HepG2 (cell line): ENCODE measurements around the gene DPP7. TPM values are rescaled to one million over a fixed set of nuclear protein-coding genes. Genes with fewer than 3 reads are reported as not detected.

ENCODE experiments used
- GATAD2A ChIP-seq: IDR thresholded peaks from 2 replicates; pipeline ENCODE4 v1.6.1; 2016
- MBNL3 ChIP-seq: fragments of 250-450 bp; sonication (Bioruptor Pico); conservative IDR thresholded peaks from 2 replicates; pipeline ENCODE4 v1.8.0; 2022; ENCODE audit warnings: mild to moderate bottlenecking, inconsistent platforms
- NRL ChIP-seq: sonication (generic); formaldehyde crosslinking; IDR thresholded peaks from 2 replicates; pipeline ENCODE4 v1.5.0; 2020; ENCODE audit warnings: missing genetic modification reagents, mild to moderate bottlenecking, moderate library complexity, borderline replicate concordance
- PPARG ChIP-seq: conservative IDR thresholded peaks from 2 replicates; pipeline ENCODE4 v1.6.1; 2016; ENCODE audit warnings: missing biosample characterization, missing genetic modification reagents
- SAFB2 ChIP-seq: sonication (generic); formaldehyde crosslinking; IDR thresholded peaks from 2 replicates; pipeline ENCODE4 v1.5.1; 2020; ENCODE audit warnings: missing genetic modification reagents, low read depth, mild to moderate bottlenecking, borderline replicate concordance
- SAP130 ChIP-seq: IDR thresholded peaks from 2 replicates; pipeline ENCODE4 v1.6.1; 2016; ENCODE audit warnings: low read depth
- SCMH1 ChIP-seq: sonication (generic); formaldehyde crosslinking; IDR thresholded peaks from 2 replicates; pipeline ENCODE4 v1.9.0; 2021; ENCODE audit warnings: missing genetic modification reagents, mild to moderate bottlenecking, borderline replicate concordance
- TCF7 ChIP-seq: sonication (generic); IDR thresholded peaks from 2 replicates; pipeline ENCODE4 v1.6.1; 2016; ENCODE audit warnings: antibody characterized with exemption, low read depth
- ZBTB43 ChIP-seq: sonication (generic); formaldehyde crosslinking; conservative IDR thresholded peaks from 2 replicates; pipeline ENCODE4 v1.4.0; 2020; ENCODE audit warnings: missing genetic modification reagents
- ZNF17 ChIP-seq: sonication (generic); formaldehyde crosslinking; IDR thresholded peaks from 2 replicates; pipeline ENCODE4 v1.5.0; 2020; ENCODE audit warnings: mild to moderate bottlenecking, missing genetic modification reagents
- ZNF574 ChIP-seq: sonication (generic); formaldehyde crosslinking; IDR thresholded peaks from 2 replicates; pipeline ENCODE4 v1.4.0; 2020; ENCODE audit warnings: missing genetic modification reagents
- ZNF576 ChIP-seq: sonication (generic); formaldehyde crosslinking; IDR thresholded peaks from 2 replicates; pipeline ENCODE4 v1.4.0; 2020; ENCODE audit warnings: mild to moderate bottlenecking, missing genetic modification reagents
- ZSCAN21 ChIP-seq: sonication (generic); formaldehyde crosslinking; IDR thresholded peaks from 2 replicates; pipeline ENCODE4 v1.8.0; 2022; ENCODE audit warnings: mild to moderate bottlenecking, missing genetic modification reagents, moderate library complexity, borderline replicate concordance
- polyA plus RNA-seq, 8 experiments: library from polyadenylated mRNA; depleted of rRNA in 3 of 8; stranded (reverse) in 7 of 8; unstranded in 1 of 8; fragments of >200 nt; fragmentation: Illumina TruSeq in 4 of 8; extraction: Trizol in 4 of 8; gene quantifications; 2 replicates each; pipeline versions ENCODE4 v1.2.1 to v1.2.3, GENCODE V29; 2011 to 2016; ENCODE audit warnings: low read depth in 4 of 8, missing spikeins in 1 of 8, mixed read lengths in 1 of 8; ENCODE audit not compliant: insufficient read depth in 1 of 8
- total RNA-seq, 5 experiments: library from RNA; depleted of rRNA; stranded (reverse); fragments of >200 nt; fragmentation: Illumina TruSeq; extraction: Trizol; gene quantifications; 2 replicates each; pipeline ENCODE4 v1.2.3, GENCODE V29; 2016; ENCODE audit warnings: low read depth in 1 of 5
- TF ChIP-seq, protein P1 (sequence below): sonication (generic); formaldehyde crosslinking; IDR thresholded peaks from 2 replicates; pipeline ENCODE4 v1.5.1; 2020; ENCODE audit warnings: missing genetic modification reagents, mild to moderate bottlenecking, borderline replicate concordance
- TF ChIP-seq, protein P2 (sequence below): sonication (generic); formaldehyde crosslinking; conservative IDR thresholded peaks from 2 replicates; pipeline ENCODE4 v1.5.0; 2020; ENCODE audit warnings: missing genetic modification reagents
- TF ChIP-seq, protein P3 (sequence below): sonication (generic); formaldehyde crosslinking; IDR thresholded peaks from 2 replicates; pipeline ENCODE4 v1.8.1; 2023; ENCODE audit warnings: mild to moderate bottlenecking, moderate library complexity, missing genetic modification reagents
- TF ChIP-seq, protein P4 (sequence below): sonication (generic); formaldehyde crosslinking; IDR thresholded peaks from 2 replicates; pipeline ENCODE4 v1.5.0; 2020; ENCODE audit warnings: missing genetic modification reagents

Gene DPP7
- total and polyA plus RNA-seq, 2 of the 13 experiments (the other 11 are each of a cell fraction or from before 2014, with no cell fraction given) = 1.2 to 4.5 TPM

DNA sequence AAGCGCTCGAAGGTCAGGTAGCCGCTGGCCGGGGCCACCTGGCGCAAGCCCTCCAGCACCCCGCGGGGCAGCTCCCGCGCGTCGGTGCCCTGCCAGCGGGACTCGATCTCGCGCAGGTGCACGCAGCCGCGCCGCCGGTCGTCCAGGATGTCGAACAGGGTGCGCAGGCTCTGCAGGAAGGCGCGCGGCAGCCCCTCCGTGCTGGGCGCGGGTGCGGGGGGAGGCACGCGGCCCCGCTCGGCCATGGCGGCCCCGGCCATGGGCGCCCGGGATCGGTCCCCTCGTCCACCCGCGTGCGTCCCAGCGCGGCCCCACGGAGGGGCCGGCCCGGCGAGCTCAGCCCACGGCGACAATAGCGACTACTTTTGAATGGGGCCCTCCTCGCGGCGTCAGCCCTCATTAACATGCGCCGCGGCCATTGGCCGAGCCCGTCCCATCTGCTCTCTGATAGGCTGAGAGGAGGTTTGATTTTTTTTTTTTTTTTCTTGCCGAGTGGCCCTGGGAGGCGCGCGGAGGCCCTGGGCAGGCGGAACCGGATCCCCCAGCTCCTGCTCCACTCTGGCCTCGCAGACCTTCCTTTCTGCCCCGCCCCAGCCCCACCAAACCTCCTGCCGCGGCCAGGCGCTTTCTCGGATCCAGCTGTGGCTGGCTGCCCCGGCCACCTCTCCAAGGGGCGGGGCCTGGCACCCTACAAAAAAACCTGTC is 44.2 kb downstream of the DPP7 start, which contains the start of gene SAPCD2 (continued):
- no peak for TF ChIP-seq MBNL3 (CRISPR knock-in tag)
- TF ChIP-seq, protein P1, sequence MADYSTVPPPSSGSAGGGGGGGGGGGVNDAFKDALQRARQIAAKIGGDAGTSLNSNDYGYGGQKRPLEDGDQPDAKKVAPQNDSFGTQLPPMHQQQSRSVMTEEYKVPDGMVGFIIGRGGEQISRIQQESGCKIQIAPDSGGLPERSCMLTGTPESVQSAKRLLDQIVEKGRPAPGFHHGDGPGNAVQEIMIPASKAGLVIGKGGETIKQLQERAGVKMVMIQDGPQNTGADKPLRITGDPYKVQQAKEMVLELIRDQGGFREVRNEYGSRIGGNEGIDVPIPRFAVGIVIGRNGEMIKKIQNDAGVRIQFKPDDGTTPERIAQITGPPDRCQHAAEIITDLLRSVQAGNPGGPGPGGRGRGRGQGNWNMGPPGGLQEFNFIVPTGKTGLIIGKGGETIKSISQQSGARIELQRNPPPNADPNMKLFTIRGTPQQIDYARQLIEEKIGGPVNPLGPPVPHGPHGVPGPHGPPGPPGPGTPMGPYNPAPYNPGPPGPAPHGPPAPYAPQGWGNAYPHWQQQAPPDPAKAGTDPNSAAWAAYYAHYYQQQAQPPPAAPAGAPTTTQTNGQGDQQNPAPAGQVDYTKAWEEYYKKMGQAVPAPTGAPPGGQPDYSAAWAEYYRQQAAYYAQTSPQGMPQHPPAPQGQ = no peak
- TF ChIP-seq, protein P2, sequence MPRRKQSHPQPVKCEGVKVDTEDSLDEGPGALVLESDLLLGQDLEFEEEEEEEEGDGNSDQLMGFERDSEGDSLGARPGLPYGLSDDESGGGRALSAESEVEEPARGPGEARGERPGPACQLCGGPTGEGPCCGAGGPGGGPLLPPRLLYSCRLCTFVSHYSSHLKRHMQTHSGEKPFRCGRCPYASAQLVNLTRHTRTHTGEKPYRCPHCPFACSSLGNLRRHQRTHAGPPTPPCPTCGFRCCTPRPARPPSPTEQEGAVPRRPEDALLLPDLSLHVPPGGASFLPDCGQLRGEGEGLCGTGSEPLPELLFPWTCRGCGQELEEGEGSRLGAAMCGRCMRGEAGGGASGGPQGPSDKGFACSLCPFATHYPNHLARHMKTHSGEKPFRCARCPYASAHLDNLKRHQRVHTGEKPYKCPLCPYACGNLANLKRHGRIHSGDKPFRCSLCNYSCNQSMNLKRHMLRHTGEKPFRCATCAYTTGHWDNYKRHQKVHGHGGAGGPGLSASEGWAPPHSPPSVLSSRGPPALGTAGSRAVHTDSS (CRISPR knock-in tag) = no peak
- peak; percentile 42; the same call in 1 of the 2 replicates for TF ChIP-seq ZBTB43 (CRISPR knock-in tag)
- TF ChIP-seq GATAD2A = no peak
- TF ChIP-seq, protein P3, sequence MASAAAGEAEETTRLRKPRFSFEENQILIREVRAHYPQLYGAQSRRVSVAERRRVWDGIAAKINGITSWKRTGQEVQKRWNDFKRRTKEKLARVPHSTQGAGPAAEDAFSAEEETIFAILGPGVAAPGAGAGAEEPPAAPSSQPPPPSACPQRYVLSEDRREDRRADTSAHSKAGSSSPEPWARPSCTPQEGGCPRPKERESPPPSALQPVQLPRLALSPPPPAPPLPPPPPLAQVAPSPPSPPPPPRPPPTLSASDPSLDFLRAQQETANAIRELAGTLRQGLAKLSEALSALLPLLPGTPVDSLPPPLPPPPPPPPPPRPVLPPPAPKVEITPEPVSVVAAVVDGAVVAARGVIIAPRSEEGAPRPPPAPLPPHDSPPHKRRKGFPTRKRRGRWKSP (CRISPR knock-in tag) = peak; percentile 62
- no peak for TF ChIP-seq SCMH1
- TF ChIP-seq TCF7 = no peak
- TF ChIP-seq, protein P4, sequence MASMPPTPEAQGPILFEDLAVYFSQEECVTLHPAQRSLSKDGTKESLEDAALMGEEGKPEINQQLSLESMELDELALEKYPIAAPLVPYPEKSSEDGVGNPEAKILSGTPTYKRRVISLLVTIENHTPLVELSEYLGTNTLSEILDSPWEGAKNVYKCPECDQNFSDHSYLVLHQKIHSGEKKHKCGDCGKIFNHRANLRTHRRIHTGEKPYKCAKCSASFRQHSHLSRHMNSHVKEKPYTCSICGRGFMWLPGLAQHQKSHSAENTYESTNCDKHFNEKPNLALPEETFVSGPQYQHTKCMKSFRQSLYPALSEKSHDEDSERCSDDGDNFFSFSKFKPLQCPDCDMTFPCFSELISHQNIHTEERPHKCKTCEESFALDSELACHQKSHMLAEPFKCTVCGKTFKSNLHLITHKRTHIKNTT (CRISPR knock-in tag) = no peak
- TF ChIP-seq SAP130 (CRISPR knock-in tag) = peak; percentile 65
- TF ChIP-seq NRL = 0 out of 2 replicates have a peak, but pooled peaks have one; percentile 20
- no peak; the same call in 1 of the 2 replicates for TF ChIP-seq PPARG
- no peak for TF ChIP-seq ZNF17
- no peak for TF ChIP-seq ZSCAN21 (CRISPR knock-in tag)
- TF ChIP-seq ZNF574 (CRISPR knock-in tag) = 0 out of 2 replicates have a peak, but pooled peaks have one; percentile 12
- no peak for TF ChIP-seq ZNF576 (CRISPR knock-in tag)
- TF ChIP-seq SAFB2 (CRISPR knock-in tag) = peak; percentile 32; the same call in 1 of the 2 replicates
